ENCODE data around the gene GABRD.

Gene GABRD

DNA sequence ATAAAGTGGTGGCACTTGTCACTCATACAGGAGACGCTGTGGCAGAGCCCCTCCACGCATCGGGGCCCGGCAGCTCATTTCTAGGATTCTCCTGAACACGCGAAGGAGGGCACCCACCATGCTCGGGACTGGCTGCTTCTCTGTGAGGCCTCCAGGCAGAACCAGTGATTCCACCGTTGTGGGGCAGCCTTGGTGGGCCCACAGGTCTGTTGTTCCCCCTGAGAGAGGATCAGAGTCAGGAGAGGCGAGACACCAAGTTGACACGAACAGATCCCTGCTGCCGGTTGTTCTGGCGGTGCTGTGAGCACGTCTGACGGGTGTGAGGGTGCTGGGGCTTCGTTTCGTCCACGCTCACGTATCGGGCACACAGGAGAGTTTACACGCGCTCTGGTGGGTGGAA lies 57.7 kb downstream of the GABRD start:
- DNase-seq (ENCODE audit: low spot score) = no peak

DNA sequence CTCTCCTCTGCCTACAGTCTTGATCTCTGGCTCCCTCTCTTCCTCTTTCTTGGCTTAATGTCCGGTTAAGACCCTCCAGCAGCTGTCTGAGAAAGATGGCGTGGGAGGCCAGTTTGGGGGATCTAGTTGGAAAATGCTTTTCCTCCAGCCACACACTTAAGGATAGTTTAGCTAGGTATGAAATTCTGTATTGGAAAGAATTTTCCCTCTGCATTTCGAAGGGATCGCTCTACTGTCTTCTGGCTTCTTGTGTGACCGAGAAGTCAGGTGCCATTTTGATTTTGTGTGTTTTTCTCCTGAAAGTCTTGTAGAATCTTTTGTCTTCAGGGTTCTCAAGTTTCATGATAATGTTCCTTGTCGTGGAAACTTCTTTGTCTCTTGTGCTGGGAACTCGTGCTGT lies 59.0 kb downstream of the GABRD start:
- DNase-seq (ENCODE audit: low spot score) = no peak

DNA sequence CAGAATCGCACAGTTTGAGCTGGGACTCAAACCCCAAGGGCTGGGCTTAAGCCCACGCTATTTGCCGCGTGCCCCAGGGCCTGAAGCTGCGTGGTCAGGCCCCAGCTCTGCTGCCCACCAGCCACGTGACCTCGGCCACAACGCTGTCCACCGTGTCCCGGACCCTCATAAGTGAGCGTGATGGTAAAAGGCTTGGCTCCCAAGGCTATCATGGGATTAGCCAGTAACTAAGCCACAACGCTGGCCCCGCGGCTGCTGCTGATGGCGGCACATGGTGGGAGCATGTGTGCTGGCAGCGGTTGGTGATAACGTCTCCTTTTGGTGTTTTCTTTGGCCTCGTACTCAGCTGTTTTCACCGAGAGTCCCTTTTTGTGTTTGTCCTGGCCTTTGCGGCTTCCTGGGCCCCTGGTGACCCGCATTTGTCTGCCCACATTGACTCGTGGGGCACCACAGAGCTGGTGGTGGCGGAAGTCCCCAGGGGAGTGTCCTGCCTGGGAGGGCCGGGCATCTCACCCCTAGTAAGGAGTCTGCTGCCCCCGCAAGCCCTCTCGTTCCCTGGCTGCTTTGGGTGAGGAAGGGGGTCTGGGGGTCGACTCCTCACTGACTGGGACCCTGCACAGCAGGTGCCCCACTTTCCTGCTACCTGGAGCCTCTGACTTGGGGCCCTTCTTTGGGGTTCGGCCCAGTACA lies 60.4 kb downstream of the GABRD start:
- no peak for DNase-seq (ENCODE audit: low spot score)

DNA sequence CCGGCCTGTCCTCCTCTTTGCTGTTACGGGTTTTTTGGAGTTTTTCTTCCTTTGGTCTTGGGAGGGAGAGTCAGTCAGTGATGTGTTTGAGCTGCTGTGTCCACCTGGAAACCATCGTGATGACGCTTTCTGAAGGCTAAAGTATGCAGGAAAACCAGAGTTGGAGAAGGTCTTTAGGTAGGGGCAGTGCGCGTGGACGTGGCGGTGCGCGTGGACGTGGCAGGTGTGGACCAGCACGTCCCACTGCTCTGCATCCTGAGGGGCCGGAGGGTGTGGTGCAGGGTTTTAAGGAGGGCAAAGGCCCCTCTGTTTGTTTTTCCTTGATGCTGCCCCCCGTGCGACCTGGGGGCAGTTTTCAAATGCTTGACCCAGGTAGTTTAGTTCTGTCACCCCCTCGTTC lies 61.0 kb downstream of the GABRD start:
- DNase-seq (ENCODE audit: low spot score) = no peak
